Measurements from ENCODE around the gene TTLL11. TPM values are rescaled to one million over a fixed set of nuclear protein-coding genes. Genes with fewer than 3 reads are reported as not detected.
A peak's percentile ranks its signal among the peaks of the same experiment; 100 is the strongest.

The TTLL11 gene
- total RNA-seq, 2 experiments from 2014 or later: 3.3 to 6.9 TPM

GRCh38 chr9:121929893-121930875, 162.9 kb downstream of the TTLL11 start:
- Histone ChIP-seq H3K79me2 (ENCODE audit: insufficient read depth, low read depth, low read length) (no peaks in the 10 kb centered on the region), H4K20me1 (ENCODE audit: insufficient read depth, low read length) (no peaks in the 10 kb centered on the region), H3K36me3 (ENCODE audit: insufficient read depth, low read length) (no peaks in the 10 kb centered on the region), H2AFZ (ENCODE audit: low read length) (no peak overlapping the region), H3K9me2 (ENCODE audit: insufficient read depth, low read length) (no peaks in the 10 kb centered on the region), H3K9me3 (ENCODE audit: low read length) (no peaks in the 10 kb centered on the region), H3K4me2 (ENCODE audit: low read length) (no peak overlapping the region), H3K4me1 (ENCODE audit: insufficient read depth, low read length, poor library complexity, severe bottlenecking) (peaks cover 24% of the 10 kb centered on the region), H3K4me3 (ENCODE audit: low read depth, low read length, poor library complexity, severe bottlenecking) (no peak overlapping the region), H3K27ac (ENCODE audit: low read depth, low read length, poor library complexity, severe bottlenecking) (no peak overlapping the region)
- no TSS peak for BruUV-seq (replicated peaks)
- no peak for DNase-seq (ENCODE audit: low spot score)
- ChIA-PET CTCF (ENCODE audit: unreplicated experiment) (no interaction called here), POLR2A (interaction anchor here (0.6 to 1.0 kb wide), 7 partner anchors 8 to 1165 kb away, joined by 3 to 5 read pairs (median 3); partner anchors contain the start of genes MRRF and RBM18)
- intact Hi-C loops (cut with micrococcal nuclease; ENCODE audit: unreplicated experiment): no loop called here
- TF ChIP-seq CTCF (conservative IDR thresholded peaks at IDR 0.05; ENCODE audit: low read length) (peak; percentile 61), EZH2phosphoT487 (IDR thresholded peaks at IDR 0.05; ENCODE audit: borderline replicate concordance, low read depth, low read length) (no peak)

GRCh38 chr9:121927636-121928035, 165.5 kb downstream of the TTLL11 start:
- DNase-seq (ENCODE audit: low spot score): no peak
- H3K9me3 ChIP-seq (ENCODE audit: low read length): no peaks in the 10 kb centered on the region
- H3K79me2 ChIP-seq (ENCODE audit: insufficient read depth, low read depth, low read length): no peaks in the 10 kb centered on the region
- H3K4me3 ChIP-seq (ENCODE audit: low read depth, low read length, poor library complexity, severe bottlenecking): no peak overlapping the region
- BruUV-seq (replicated peaks): no TSS peak
- H3K36me3 ChIP-seq (ENCODE audit: insufficient read depth, low read length): no peaks in the 10 kb centered on the region
- no peak overlapping the region for H2AFZ ChIP-seq (ENCODE audit: low read length)
- peaks cover 32% of the 10 kb centered on the region for H3K4me1 ChIP-seq (ENCODE audit: insufficient read depth, low read length, poor library complexity, severe bottlenecking)
- H4K20me1 ChIP-seq (ENCODE audit: insufficient read depth, low read length): no peaks in the 10 kb centered on the region
- ChIA-PET CTCF (ENCODE audit: unreplicated experiment) (no interaction called here), POLR2A (interaction anchor here (0.7 to 1.4 kb wide), 4 partner anchors 9 to 199 kb away, joined by 3 to 9 read pairs (median 5); no protein-coding TSS in a partner anchor)
- no peak overlapping the region for H3K4me2 ChIP-seq (ENCODE audit: low read length)
- TF ChIP-seq EZH2phosphoT487 (IDR thresholded peaks at IDR 0.05; ENCODE audit: borderline replicate concordance, low read depth, low read length) (no peak), CTCF (conservative IDR thresholded peaks at IDR 0.05; ENCODE audit: low read length) (no peak)
- H3K9me2 ChIP-seq (ENCODE audit: insufficient read depth, low read length): no peaks in the 10 kb centered on the region
- H3K27ac ChIP-seq (ENCODE audit: low read depth, low read length, poor library complexity, severe bottlenecking): no peak overlapping the region
- intact Hi-C loops (cut with micrococcal nuclease; ENCODE audit: unreplicated experiment): no loop called here

- Histone ChIP-seq H3K4me3 (ENCODE audit: low read depth, low read length, poor library complexity, severe bottlenecking) (no peak overlapping the region), H2AFZ (ENCODE audit: low read length) (no peak overlapping the region), H3K27ac (ENCODE audit: low read depth, low read length, poor library complexity, severe bottlenecking) (no peak overlapping the region), H3K9me2 (ENCODE audit: insufficient read depth, low read length) (no peaks in the 10 kb centered on the region), H3K4me1 (ENCODE audit: insufficient read depth, low read length, poor library complexity, severe bottlenecking) (peaks cover 27% of the 10 kb centered on the region), H4K20me1 (ENCODE audit: insufficient read depth, low read length) (no peaks in the 10 kb centered on the region), H3K9me3 (ENCODE audit: low read length) (no peaks in the 10 kb centered on the region), H3K36me3 (ENCODE audit: insufficient read depth, low read length) (no peaks in the 10 kb centered on the region), H3K4me2 (ENCODE audit: low read length) (no peak overlapping the region), H3K79me2 (ENCODE audit: insufficient read depth, low read depth, low read length) (no peaks in the 10 kb centered on the region)
- BruUV-seq (replicated peaks): no TSS peak
- intact Hi-C loops (cut with micrococcal nuclease; ENCODE audit: unreplicated experiment): no loop called here
- TF ChIP-seq CTCF (conservative IDR thresholded peaks at IDR 0.05; ENCODE audit: low read length): no peak
- TF ChIP-seq EZH2phosphoT487 (IDR thresholded peaks at IDR 0.05; ENCODE audit: borderline replicate concordance, low read depth, low read length): no peak
- CTCF ChIA-PET (ENCODE audit: unreplicated experiment): no interaction called here
- no peak for DNase-seq (ENCODE audit: low spot score)
- POLR2A ChIA-PET: interaction anchor here (0.5 to 0.6 kb wide), 2 partner anchors 16 to 39 kb away, joined by 3 to 4 read pairs; no protein-coding TSS in a partner anchor
Measured at GRCh38 chr9:121927081-121927480, 166.0 kb downstream of the TTLL11 start.
